ENCODE measurements around the gene RPP25. TPM values are rescaled to one million over a fixed set of nuclear protein-coding genes. Genes with fewer than 3 reads are reported as not detected.
A peak's percentile ranks its signal among the peaks of the same experiment; 100 is the strongest.

RPP25 gene
- total and polyA plus RNA-seq, 2 of the 13 experiments (the other 11 are each of a cell fraction or from before 2014, with no cell fraction given) = 0.05 to 0.11 TPM

DNA sequence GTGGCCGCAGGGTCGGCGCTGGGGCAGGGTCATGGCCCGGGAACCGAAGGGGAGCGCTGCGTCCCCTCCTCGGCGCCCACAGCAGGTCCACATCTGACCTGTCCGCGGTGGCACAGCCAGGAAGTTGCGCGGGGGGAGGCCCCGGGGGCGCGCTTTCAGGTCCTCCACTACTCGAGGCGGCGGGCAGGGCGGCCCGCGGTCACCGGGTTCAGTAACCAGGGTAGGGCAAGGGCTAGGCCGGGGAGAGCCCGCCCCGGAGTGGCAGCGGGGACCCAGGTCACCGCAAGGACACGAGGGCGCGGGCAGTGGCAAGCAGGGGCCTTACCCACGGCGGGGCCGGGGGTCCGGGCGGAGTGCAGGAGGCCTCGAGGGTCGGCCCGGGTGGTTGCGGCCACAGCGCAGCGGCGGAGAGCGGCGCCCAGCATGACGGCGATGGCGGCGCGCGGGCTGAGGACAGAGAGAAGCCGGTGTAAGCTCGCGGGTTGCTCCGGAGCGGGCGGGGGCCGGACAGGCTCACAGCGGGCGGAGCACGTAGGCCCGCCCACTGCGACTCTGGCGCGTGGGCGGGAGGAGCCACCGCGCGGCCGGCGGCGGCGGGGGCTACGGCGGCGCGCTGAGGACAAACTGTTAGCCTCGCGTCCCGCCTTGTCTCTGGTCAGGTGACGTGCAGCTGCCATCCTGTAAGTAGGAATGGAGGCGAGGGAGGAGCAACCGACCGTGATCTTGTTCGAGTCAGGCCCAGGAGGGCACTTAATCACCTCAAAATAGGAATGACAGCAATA, 18.8 kb downstream of the RPP25 start, which contains the start of gene COX5A (continued):
- TF ChIP-seq, protein P1, sequence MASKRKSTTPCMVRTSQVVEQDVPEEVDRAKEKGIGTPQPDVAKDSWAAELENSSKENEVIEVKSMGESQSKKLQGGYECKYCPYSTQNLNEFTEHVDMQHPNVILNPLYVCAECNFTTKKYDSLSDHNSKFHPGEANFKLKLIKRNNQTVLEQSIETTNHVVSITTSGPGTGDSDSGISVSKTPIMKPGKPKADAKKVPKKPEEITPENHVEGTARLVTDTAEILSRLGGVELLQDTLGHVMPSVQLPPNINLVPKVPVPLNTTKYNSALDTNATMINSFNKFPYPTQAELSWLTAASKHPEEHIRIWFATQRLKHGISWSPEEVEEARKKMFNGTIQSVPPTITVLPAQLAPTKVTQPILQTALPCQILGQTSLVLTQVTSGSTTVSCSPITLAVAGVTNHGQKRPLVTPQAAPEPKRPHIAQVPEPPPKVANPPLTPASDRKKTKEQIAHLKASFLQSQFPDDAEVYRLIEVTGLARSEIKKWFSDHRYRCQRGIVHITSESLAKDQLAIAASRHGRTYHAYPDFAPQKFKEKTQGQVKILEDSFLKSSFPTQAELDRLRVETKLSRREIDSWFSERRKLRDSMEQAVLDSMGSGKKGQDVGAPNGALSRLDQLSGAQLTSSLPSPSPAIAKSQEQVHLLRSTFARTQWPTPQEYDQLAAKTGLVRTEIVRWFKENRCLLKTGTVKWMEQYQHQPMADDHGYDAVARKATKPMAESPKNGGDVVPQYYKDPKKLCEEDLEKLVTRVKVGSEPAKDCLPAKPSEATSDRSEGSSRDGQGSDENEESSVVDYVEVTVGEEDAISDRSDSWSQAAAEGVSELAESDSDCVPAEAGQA (IDR thresholded peaks at IDR 0.05; ENCODE audit: low read depth) = peak; percentile 37
- TF ChIP-seq, protein P1 (CRISPR knock-in tag; IDR thresholded peaks at IDR 0.05; ENCODE audit: borderline replicate concordance) = no peak
- TF ChIP-seq ELF1 (CRISPR knock-in tag; IDR thresholded peaks at IDR 0.05) = peak; percentile 65; the same call in 1 of the 2 replicates
- no peak; the same call in 1 of the 2 replicates for TF ChIP-seq ZNF264 (CRISPR knock-in tag; IDR thresholded peaks at IDR 0.05)
- peak; percentile 91 for TF ChIP-seq ZSCAN29 (CRISPR knock-in tag; conservative IDR thresholded peaks at IDR 0.05)
- peak; percentile 81 for TF ChIP-seq ZNF883 (CRISPR knock-in tag; IDR thresholded peaks at IDR 0.05; ENCODE audit: not compliant biosample characterization)
- TF ChIP-seq ZNF331 (CRISPR knock-in tag; IDR thresholded peaks at IDR 0.05) = peak; percentile 68; the same call in 1 of the 2 replicates
- TF ChIP-seq GFI1 (CRISPR knock-in tag; IDR thresholded peaks at IDR 0.05; ENCODE audit: borderline replicate concordance) = no peak
- no peak for TF ChIP-seq EZH2 (conservative IDR thresholded peaks at IDR 0.05; ENCODE audit: low read depth, low read length)
- no peak; the same call in 1 of the 2 replicates for TF ChIP-seq AKAP8 (CRISPR knock-in tag; IDR thresholded peaks at IDR 0.05)
- peak; percentile 92; the same call in 1 of the 2 replicates for TF ChIP-seq ZNF558 (CRISPR knock-in tag; IDR thresholded peaks at IDR 0.05; ENCODE audit: borderline replicate concordance)
- no peak for TF ChIP-seq ZNF234 (CRISPR knock-in tag; conservative IDR thresholded peaks at IDR 0.05)
- TF ChIP-seq SAFB2 (CRISPR knock-in tag; IDR thresholded peaks at IDR 0.05; ENCODE audit: borderline replicate concordance, low read depth) = peak; percentile 87; the same call in 1 of the 2 replicates
- TF ChIP-seq, protein P2, sequence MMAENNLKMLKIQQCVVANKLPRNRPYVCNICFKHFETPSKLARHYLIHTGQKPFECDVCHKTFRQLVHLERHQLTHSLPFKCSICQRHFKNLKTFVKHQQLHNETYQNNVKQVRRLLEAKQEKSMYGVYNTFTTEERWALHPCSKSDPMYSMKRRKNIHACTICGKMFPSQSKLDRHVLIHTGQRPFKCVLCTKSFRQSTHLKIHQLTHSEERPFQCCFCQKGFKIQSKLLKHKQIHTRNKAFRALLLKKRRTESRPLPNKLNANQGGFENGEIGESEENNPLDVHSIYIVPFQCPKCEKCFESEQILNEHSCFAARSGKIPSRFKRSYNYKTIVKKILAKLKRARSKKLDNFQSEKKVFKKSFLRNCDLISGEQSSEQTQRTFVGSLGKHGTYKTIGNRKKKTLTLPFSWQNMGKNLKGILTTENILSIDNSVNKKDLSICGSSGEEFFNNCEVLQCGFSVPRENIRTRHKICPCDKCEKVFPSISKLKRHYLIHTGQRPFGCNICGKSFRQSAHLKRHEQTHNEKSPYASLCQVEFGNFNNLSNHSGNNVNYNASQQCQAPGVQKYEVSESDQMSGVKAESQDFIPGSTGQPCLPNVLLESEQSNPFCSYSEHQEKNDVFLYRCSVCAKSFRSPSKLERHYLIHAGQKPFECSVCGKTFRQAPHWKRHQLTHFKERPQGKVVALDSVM (CRISPR knock-in tag; IDR thresholded peaks at IDR 0.05) = peak; percentile 72
- peak; percentile 93 for TF ChIP-seq ZNF678 (CRISPR knock-in tag; IDR thresholded peaks at IDR 0.05)
- TF ChIP-seq, protein P3, sequence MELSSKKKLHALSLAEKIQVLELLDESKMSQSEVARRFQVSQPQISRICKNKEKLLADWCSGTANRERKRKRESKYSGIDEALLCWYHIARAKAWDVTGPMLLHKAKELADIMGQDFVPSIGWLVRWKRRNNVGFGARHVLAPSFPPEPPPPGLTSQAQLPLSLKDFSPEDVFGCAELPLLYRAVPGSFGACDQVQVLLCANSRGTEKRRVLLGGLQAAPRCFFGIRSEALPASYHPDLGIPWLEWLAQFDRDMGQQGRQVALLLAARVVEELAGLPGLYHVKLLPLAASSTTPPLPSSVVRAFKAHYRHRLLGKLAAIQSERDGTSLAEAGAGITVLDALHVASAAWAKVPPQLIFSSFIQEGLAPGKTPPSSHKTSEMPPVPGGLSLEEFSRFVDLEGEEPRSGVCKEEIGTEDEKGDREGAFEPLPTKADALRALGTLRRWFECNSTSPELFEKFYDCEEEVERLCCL (CRISPR knock-in tag; IDR thresholded peaks at IDR 0.05; ENCODE audit: borderline replicate concordance) = no peak
- TF ChIP-seq SP2 (CRISPR knock-in tag; IDR thresholded peaks at IDR 0.05) = peak; percentile 50; the same call in 1 of the 2 replicates
- TF ChIP-seq ARNTL (CRISPR knock-in tag; IDR thresholded peaks at IDR 0.05) = peak; percentile 78
- TF ChIP-seq, protein P4, sequence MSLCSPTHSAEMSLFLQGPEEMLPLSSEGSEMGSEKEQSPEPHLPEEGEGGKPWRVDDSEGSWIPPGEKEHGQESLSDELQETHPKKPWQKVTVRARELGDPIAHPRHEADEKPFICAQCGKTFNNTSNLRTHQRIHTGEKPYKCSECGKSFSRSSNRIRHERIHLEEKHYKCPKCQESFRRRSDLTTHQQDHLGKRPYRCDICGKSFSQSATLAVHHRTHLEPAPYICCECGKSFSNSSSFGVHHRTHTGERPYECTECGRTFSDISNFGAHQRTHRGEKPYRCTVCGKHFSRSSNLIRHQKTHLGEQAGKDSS (CRISPR knock-in tag; IDR thresholded peaks at IDR 0.05; ENCODE audit: borderline replicate concordance, low read depth) = peak; percentile 93

All from HepG2 (cell line).